HG02852 (cell line): ENCODE results near the gene PRKAR2B.
"Not testable (repeated sequence)": the region's sequence is repeated elsewhere in the genome, so short reads cannot be mapped to it uniquely, and the experiment has no call there.

ENCODE experiments used
- ATAC-seq: cut with Tn5 transposase; IDR thresholded peaks from one replicate; pipeline ENCODE4 v1.9.1; 2021; ENCODE audit warnings: mild to moderate bottlenecking, moderate library complexity; ENCODE audit not compliant: unreplicated experiment

Gene PRKAR2B

DNA sequence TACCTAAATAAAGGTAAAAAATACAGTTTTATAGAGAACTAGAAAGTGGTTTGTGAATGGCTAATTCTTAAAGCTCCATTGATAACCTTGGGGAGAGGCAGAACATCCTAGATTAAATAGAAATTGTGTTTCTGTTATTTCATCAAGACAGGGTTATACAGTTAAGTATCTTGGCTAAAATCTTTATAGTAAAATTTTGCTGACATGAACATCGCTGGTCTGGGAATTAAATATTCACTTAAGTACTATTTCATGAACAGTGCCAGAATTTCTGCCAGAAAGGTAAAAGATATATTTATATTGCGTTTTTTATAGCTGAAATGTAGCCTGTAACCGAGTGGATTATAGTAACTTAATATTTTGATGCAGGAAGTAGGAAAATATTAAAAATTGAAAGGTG, 70.6 kb downstream of the PRKAR2B start:
- ATAC-seq = no peak

DNA sequence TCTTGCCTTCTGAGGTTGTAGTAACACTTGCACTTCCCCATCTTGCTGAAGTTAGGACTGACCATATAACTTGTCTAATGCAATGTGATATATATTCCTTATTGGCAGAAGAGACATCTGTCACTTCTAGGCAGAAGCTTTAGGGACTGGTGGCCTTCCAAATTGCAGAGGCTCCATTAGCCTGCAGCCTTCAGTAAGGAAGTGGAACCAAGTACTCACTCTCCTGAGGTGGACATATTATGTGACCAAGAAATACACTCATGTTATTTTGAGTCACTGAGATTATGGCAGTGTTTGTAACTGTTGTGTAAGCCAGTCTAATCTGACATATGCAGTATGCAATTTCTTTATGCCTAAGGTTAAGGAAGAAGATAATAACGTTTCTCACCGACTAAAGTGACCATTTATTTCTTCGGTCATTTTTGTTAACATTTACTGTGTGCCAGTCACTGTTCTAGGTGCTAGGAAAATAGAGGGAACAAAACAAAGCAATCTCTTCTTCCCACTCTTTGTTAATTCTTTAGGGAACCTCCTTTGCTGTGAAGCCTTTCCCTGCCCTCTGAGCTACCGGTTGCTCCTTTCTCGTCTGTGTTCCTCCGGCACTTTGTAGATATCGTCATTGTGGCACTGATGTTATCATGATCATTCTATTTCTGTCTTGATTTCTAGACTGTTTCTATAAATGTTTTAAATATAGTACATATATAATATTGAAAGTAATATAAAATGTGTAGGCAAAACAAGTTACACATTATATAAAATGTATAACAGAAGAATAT, 71.4 kb downstream of the PRKAR2B start:
- ATAC-seq = no peak

DNA sequence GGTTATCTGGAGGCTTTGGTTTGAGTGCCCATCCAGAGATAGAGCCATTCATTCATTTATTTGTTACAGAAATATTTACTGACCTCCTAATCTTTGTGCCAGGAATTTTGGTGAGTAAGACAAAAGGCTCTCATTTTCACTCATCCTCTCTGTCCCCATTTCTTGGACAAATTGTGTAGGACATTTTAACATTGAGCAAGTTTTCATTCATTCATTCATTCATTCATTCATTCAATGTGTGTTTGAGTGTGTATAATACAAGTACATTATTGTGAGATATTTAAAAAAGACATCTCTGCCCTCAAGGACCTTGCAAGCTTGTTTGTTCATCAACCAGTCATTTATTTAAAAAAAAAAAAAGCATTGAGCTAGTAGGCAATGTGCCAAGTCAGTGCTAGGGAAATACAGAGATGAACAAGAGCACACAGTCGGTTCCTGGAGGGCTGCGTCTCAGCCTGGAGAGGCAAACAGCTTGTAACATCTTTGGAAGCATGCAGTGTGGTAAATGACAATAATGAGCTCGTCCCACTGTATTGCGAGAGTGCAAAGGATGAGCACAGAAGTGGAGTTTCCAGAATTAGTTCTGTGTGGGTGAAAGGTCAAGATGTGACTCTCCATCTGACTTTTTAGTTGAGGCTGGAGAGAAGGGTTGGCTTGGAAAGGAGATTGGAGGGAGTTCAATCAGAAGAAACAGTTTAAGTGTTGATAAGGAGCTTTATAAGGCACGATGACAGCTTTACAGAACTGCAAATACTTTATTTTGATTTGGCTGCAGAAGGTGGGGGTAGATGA, 73.8 kb downstream of the PRKAR2B start:
- ATAC-seq = no peak

DNA sequence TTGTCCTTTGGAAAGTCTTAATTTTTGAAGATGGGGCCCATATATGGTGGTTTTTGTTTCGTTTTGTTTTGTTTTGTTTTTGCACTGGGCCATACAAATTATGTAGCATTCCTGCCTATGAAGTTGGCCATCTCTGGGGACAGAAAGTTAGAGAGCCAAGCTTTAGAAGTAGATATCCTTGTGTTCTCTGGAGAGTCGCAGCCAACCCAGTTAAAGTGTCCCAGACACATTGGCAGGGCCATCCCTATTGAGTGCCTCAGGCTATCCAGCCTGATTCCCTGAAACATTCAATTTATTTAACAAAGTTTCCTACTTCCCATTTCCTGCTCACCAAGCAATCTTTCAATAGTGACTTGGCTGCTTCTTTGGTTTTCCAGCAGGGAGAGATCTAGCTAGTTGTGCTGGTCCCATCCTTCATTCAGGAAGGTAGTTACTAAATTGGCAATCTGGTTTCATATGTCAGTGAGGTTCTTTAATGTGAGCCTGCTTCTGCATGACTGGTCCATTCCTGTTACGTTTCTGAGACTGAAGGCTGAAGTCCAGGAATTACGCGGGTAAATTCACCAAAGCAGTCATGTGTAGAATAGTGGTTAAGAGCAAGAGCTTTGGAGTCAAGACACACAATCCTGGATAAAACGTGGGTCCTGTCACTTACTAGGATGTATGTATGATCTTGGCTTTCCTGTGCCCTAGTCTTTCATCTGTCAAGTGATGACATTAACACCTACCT, 75.0 kb downstream of the PRKAR2B start:
- no peak for ATAC-seq

DNA sequence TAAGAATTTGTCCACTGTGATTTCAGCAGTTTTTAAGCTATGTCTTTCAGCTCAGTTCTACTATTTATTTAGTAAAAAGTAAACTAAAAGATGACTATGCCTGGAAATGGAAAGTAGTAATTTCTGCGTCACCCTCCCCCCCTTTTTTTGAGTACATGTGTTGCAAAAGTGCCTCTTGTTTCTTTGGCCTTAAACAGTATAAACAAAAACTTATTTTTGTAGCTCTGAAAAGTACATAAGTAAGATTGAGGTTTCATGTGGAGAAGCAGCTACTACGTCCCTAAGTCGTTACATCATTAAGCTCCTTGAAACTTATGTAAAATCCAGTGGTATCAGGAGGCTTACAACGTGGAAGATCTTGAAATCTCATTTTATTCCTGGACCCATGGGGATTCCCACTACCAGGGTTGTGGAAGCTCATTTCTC, 78.0 kb downstream of the PRKAR2B start:
- no peak for ATAC-seq

DNA sequence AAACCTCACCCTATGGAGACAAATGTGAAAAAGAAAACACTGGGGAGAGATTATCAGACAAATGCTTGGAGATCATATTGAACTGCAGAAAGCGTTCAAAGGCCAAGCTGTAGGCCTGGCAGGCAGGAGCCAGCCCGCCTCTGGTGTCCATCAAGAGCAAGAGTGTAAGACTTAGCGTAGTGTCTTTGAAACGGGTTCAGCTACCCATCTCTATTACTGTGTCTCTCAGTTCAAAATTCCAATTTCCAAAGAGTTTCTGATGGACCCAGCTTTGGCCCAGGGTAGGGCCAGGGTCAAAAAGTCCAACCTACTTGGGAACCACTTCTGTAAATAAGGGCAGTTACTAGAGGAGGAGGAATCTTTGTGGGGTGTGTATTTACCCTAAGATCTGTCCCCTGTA, 78.9 kb downstream of the PRKAR2B start:
- ATAC-seq = no peak

DNA sequence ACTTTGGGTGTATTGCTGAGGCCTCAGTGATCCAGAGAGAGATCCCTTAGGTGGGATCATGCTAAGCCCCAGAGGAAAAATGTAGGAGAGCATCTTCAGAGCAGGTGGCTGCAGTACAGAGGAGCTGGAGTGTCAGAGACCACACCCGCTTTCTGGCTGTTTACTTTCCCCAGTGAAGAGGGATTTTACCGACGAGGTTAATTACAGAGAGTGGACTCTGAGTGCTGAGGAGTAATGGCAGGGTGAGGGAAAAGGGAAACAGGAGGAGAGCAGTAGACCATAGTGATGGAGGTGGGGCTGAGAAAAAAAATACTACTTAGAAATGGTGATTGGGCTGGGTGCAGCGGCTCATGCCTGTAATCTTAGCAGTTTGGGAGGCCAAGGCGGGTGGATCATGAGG, 81.0 kb downstream of the PRKAR2B start:
- no peak for ATAC-seq

DNA sequence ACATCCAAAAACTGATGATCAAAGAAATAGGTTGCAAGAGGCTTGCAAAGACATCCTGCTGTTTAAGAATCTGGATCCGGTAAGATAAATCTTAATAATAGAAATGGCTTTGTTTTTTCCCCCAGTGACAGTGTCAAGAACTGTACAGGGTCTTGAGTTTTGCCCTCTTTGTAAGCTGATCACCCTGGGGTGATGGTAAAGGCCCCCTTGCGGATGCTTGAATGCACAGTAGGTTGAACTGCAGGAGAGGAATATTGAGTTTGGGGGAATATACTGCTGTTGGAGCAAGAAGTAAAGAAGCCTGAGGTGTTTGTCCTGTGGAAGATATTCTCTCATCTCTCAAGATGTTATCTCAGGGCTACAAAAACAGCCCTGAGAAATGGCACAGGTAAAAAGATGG, 83.7 kb downstream of the PRKAR2B start:
- no peak for ATAC-seq

DNA sequence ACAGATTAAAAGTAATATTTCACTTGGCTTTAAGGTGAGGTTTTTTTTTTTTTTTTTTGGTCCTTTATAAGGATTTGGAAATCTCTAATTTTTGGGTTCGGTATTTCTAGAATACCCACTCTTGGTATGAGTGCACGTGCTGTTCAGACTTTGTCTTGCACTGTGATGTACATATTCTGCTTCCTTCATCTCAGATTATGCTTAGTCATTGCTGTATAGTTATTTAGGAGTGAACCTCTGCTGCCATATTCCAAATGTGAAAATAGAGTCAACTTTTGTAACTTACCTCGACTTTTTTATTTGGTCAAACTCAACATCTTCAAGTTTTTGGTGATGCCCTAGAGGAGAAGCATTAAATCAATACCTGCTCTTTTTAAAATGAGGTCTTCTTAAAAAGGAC, 84.2 kb downstream of the PRKAR2B start:
- ATAC-seq = no peak

DNA sequence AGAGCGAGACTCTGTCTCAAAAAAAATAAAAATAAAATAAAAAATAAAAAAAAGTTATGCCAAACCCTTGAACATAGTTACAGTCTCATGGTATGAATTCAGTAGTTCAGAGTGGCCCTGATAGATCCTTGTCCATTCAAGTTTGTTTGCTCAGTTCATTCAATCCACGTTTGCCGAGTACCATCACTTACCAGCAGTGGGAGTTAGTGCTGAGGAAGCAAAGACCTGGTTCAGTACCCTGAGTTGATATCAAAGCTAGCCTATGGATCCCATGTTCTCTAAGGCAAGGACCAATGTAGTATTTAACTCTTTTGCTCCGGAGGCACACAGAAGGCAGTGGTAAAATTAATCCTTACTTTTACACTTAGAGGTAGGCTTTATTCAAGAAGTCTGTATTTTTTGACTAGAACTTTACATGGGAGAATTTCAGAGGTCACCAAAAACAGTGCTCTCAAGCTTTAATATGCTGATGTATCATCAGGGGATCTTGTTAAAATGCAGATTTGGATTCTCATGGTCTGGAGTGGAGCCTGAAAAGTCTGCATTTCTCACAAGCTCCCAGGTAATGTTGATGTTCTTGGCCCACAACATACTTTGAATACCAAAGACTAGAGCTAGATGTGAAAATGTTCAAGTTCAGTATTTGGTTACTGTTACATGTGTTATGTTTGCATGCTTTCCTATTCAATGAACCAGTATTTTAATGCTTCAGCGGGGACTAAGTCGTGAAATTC, 86.1 kb downstream of the PRKAR2B start:
- no peak for ATAC-seq

DNA sequence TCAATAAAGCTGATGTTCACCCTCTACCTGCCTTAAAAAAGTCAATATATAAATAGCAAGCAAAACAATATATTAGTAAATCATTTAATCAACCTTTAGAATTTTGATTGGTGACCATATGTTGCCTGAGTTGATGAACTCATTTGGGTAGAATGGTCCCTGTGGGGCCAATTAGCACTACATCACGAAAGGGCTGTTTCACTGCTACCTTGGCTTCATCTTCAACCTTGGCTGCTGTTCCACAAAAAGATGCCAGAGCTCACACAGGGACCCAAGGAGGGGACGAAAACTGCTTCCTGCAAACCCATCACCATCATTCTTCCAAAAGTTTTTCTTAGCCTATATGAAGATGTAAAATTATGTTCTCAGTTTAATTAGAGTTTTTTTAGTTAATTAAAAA, 88.9 kb downstream of the PRKAR2B start:
- ATAC-seq = no peak

DNA sequence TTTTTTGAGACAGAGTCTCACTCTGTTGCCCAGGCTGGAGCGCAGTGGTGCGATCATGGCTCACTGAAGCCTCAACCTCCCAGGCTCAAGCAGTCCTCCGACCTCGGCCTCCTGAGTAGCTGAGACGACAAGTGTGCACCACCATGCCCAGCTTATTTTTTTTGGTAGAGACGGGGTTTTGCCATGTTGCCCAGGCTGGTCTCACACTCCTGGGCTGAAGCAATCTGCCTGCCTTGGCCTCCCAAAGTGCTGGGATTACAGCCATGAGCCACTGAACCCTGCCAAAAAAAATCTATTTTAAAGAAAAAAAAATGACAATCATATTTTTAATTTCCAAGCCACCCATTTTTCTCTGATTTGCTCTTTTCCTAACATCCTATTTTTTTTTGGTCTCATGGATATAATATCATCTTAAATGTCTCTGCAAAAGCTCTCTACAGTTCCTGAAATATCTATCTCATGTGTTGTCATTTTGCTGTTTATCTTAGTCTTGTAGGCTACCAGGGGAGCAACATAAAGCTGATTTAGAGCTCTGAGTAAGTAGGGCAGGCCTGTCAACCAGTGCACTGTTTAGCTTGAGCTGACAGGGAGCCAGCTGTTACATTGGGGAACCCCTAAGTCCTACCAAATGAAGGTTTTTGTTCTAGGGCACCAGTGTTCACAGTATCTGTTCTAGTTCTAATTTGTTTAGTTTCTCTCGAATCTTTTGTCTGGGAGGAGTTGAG, 94.4 kb downstream of the PRKAR2B start:
- no peak for ATAC-seq

DNA sequence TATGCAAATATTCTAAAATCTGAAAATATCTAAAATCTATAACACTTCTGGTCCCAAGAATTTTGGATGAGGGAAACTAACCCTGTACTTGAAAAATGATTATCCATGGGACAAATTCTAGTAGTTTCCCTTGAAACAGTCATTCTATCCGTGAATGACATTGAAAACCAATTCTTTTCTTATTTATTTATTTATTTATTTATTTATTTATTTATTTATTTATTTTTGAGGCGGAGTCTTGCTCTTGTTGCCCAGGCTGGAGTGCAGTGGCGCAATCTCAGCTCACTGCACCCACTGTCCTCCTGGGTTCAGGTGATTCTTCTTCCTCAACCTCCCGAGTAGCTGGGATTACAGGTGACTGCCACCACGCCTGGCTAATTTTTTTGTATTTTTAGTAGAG, 99.4 kb downstream of the PRKAR2B start:
- not testable (repeated sequence) for ATAC-seq

DNA sequence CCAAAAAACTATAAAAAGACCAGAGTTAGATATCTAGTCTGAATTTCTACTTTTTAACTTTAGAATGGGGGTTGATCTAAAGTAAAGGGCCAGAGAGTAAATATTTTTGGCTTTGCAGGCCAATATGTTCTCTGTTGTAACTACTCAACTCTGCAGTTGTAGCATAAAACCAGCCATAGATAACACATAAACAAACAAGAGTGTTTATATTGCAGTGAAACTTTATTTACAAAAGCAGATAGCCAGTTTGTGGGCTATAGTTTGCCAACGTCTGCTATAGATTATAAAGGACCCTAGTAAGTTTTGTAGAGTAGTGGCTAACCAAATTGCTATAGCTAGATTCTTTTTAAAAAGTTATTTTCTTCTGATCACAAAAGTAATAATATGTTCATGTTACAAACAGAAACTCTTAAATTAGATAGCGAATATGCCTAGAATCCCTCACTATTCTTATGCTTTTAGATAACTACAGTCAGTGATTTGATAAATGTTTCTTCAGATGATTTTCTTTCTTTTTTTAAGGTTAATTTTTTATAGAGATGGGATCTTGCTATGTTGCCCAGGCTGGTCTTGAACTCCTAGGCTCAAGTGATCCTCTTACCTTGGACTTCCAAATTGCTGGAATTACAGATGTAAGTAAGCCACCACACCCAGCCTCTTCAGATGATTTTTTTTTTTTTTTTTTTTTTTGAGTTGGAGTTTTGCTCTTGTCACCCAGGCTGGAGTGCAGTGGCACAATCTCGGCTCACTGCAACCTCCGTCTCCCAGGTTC, 100.7 kb downstream of the PRKAR2B start:
- ATAC-seq = no peak

DNA sequence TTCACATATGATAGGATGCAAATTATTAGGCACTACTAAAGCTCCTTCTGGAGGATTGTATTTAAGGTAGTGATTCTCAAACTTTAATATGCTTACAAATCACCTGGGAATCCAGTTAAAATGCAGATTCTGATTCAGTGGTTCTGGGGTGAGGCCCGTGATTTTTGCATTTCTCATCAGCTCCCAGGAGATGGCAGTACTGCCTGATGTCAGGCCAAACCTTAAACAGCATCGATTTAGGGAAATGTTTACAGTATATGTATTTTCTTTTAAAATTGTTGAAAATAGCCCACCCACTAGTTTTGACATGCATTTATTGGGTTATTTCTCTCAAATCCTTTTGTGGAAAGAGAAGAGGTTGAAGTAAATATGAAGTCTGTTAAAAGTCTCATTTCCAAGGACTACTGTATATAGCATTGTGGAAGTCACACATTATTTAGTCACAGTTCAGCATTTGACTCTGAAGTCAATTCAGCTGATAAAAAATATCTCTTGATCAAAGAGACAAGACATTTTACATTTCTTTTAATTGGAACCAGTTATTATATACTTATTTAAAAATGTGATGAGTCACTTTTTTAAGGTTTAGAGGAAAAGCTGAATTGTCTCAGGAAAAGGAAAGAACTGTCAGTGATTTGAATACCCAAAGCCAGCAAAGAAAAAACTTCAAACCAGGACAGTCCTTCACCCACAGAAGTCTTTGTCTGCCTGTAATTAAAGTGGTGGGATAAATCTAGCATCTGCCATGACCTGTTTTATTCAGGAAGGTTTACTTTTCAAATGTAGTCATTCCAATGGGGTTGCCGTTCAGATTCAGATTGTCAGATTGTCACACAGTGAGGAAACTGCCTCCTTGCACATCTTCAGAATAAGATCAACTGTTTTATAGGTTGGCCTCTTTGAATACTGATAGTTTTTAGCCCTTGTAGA, 103.2 kb downstream of the PRKAR2B start:
- ATAC-seq = no peak

DNA sequence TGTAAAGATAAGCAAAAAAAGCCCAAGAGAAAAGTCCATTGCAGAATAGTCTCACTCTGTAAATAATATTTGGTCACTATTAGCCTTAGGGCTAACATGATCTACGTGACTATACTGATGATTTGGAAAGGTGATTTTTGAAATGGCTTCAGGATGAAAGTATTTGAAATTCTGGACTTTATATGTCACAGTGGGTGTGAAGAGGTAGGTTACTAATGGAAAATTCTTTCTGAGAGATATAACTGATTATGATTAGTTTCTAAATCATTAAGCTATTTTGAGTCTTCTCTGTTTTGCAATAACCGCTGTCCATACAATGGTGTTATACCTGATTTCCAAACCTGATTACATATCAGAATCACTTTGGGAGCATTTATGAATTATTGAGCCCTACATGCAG, 104.2 kb downstream of the PRKAR2B start:
- no peak for ATAC-seq

DNA sequence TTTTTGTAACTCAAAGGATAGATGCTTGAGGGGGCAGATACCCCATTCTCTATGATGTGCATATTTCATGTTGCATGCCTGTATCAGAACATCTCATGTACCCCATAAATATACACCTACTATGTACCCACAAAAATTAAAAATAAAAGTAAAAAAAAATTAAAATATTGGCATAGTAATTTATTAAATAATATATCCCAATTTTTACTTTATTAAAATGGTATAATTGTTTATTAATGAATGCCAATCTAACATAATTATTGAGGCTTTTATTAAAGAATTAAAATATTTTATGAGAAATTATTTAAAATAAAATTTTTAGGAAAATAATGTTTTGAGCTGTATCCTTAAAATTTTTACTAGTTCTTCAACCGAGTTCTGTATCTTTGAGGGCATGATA, 105.4 kb downstream of the PRKAR2B start:
- no peak for ATAC-seq

DNA sequence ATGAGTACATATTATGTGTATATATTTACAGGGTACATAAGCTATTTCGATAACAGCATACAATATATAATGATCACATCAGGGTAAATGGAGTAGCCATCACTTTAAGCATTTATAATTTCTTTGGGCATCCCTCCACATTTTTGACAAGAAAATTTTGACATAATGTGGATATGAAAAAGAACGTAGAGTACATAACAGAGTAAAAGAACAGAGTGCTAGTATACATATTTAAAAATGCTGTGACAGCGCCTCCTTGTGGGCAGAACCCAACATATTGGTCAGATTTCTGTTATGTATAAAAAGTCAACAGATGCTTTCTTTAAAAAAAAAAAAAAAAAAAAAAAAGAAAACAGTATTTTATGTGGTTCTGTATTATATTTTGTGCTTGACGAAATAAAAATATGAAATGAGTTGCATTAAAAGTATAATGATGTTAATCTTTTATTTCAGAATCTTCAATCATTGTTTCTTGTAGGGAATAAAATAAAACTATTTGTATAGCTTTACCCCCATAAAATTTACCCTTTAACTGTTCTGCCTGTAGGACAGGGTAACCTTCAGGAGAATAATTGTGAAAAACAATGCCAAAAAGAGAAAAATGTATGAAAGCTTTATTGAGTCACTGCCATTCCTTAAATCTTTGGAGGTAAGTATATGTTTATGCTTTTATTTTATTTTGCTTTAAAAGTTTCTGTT, 106.0 kb downstream of the PRKAR2B start:
- ATAC-seq = no peak
